Neural cell (in vitro differentiated cells): ENCODE measurements around the gene DMRTA2.

Experiments used
- EP300 ChIP-seq: fragments of 450-650 bp; conservative IDR thresholded peaks from 2 replicates; pipeline ENCODE4 v1.6.1; 2014; ENCODE audit warnings: antibody characterized with exemption, mild to moderate bottlenecking, moderate library complexity; ENCODE audit not compliant: poor library complexity, severe bottlenecking
- TF ChIP-seq, protein P1 (sequence below): fragments of 450-650 bp; IDR thresholded peaks from 2 replicates; pipeline ENCODE4 v1.5.1; 2014; ENCODE audit warnings: antibody characterized with exemption, mild to moderate bottlenecking, moderate library complexity; ENCODE audit not compliant: poor library complexity, severe bottlenecking

DNA sequence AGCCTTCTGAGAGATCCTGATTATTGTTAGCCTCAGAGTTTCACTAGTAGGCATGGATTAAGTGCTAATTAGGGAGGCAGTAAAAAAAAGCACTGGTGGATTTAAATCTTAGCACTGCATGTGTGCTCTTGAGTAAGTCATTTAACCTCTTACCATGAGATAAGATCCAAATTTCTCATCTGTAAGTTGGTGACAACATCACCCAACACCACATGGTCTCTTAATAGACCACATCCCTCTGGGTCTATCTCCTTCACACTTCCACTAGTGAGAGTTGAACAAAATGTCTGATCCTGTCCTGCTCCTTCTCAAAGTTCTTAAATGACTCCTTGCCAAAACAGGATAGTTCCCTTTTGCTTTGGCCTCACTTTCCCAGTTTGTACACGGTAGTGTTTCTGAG is 29.5 kb upstream of the DMRTA2 start:
- TF ChIP-seq, protein P1, sequence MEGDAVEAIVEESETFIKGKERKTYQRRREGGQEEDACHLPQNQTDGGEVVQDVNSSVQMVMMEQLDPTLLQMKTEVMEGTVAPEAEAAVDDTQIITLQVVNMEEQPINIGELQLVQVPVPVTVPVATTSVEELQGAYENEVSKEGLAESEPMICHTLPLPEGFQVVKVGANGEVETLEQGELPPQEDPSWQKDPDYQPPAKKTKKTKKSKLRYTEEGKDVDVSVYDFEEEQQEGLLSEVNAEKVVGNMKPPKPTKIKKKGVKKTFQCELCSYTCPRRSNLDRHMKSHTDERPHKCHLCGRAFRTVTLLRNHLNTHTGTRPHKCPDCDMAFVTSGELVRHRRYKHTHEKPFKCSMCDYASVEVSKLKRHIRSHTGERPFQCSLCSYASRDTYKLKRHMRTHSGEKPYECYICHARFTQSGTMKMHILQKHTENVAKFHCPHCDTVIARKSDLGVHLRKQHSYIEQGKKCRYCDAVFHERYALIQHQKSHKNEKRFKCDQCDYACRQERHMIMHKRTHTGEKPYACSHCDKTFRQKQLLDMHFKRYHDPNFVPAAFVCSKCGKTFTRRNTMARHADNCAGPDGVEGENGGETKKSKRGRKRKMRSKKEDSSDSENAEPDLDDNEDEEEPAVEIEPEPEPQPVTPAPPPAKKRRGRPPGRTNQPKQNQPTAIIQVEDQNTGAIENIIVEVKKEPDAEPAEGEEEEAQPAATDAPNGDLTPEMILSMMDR, result no peak
- TF ChIP-seq EP300, result no peak
